UCSD-AML1 (cell line): ENCODE measurements around the gene BHLHA15.

ENCODE experiments used
- DNase-seq: peaks from one replicate; lab custom pipeline; 2025; ENCODE audit not compliant: unreplicated experiment; lab: John Stamatoyannopoulos, UW

BHLHA15 gene

GRCh38 chr7:98186452-98187137, 24.6 kb upstream of the BHLHA15 start:
- DNase-seq, result no peak

- DNase-seq, result no peak
Observed at GRCh38 chr7:98187138-98187502, 24.1 kb upstream of the BHLHA15 start.

GRCh38 chr7:98189559-98189958, 21.7 kb upstream of the BHLHA15 start:
- no peak for DNase-seq

- no peak for DNase-seq
Observed at GRCh38 chr7:98191668-98192431, 19.4 kb upstream of the BHLHA15 start.

- DNase-seq, result no peak
Observed at GRCh38 chr7:98192781-98193457, 18.3 kb upstream of the BHLHA15 start.

GRCh38 chr7:98193474-98194180, 17.6 kb upstream of the BHLHA15 start:
- DNase-seq, result no peak

GRCh38 chr7:98194186-98194585, 17.1 kb upstream of the BHLHA15 start:
- no peak for DNase-seq

- no peak for DNase-seq
Observed at GRCh38 chr7:98194672-98195457, 16.4 kb upstream of the BHLHA15 start.

GRCh38 chr7:98196706-98197605, 14.3 kb upstream of the BHLHA15 start:
- no peak for DNase-seq

GRCh38 chr7:98199131-98199530, 12.1 kb upstream of the BHLHA15 start:
- no peak for DNase-seq

GRCh38 chr7:98200364-98200763, 10.9 kb upstream of the BHLHA15 start:
- DNase-seq, result no peak

- peak; percentile 42 for DNase-seq
Observed at GRCh38 chr7:98202367-98203195, 8.7 kb upstream of the BHLHA15 start.

- no peak for DNase-seq
Observed at GRCh38 chr7:98203261-98203963, 7.8 kb upstream of the BHLHA15 start.

- DNase-seq, result no peak
Observed at GRCh38 chr7:98203964-98204605, 7.2 kb upstream of the BHLHA15 start.

- DNase-seq, result no peak
Observed at GRCh38 chr7:98204670-98205069, 6.6 kb upstream of the BHLHA15 start.

GRCh38 chr7:98205162-98205845, 5.9 kb upstream of the BHLHA15 start:
- DNase-seq, result no peak
